ENCODE measurements around the gene LSMEM2. TPM values are rescaled to one million over a fixed set of nuclear protein-coding genes. Genes with fewer than 3 reads are reported as not detected.
A peak's percentile ranks its signal among the peaks of the same experiment; 100 is the strongest.
"Not testable (repeated sequence)": the region's sequence is repeated elsewhere in the genome, so short reads cannot be mapped to it uniquely, and the experiment has no call there.

The LSMEM2 gene
- total RNA-seq, 1 donor from 2014 or later: 29.6 TPM

GRCh38 chr3:50261505-50261904 is 17.4 kb upstream of the LSMEM2 start:
- intact Hi-C loops (cut with DNase I): no loop called here
- DNase-seq (no peak), ATAC-seq (ENCODE audit: poor library complexity) (no peak)

- intact Hi-C loops (cut with DNase I); ATAC-seq (ENCODE audit: poor library complexity); DNase-seq: not testable (repeated sequence)
Observed at GRCh38 chr3:50262200-50262599, 16.7 kb upstream of the LSMEM2 start.

- ATAC-seq (ENCODE audit: poor library complexity): no peak
- intact Hi-C loops (cut with DNase I): no loop called here
- no peak for DNase-seq
Observed at GRCh38 chr3:50262778-50263177, 16.1 kb upstream of the LSMEM2 start.

GRCh38 chr3:50263478-50264382 is 15.2 kb upstream of the LSMEM2 start:
- ATAC-seq (ENCODE audit: poor library complexity) (no peak), DNase-seq (no peak)
- intact Hi-C loops (cut with DNase I): no loop called here

GRCh38 chr3:50264383-50264963 is 14.4 kb upstream of the LSMEM2 start:
- intact Hi-C loops (cut with DNase I): no loop called here
- DNase-seq: peak; percentile 82
- ATAC-seq (ENCODE audit: poor library complexity): peak; percentile 13

- ATAC-seq (ENCODE audit: poor library complexity): no peak
- intact Hi-C loops (cut with DNase I): no loop called here
- no peak for DNase-seq
Observed at GRCh38 chr3:50264964-50265485, 13.9 kb upstream of the LSMEM2 start.

GRCh38 chr3:50265571-50265970 is 13.3 kb upstream of the LSMEM2 start:
- DNase-seq: no peak
- ATAC-seq (ENCODE audit: poor library complexity): no peak
- intact Hi-C loops (cut with DNase I): no loop called here

GRCh38 chr3:50266017-50266416 is 12.9 kb upstream of the LSMEM2 start:
- intact Hi-C loops (cut with DNase I): no loop called here
- DNase-seq (no peak), ATAC-seq (ENCODE audit: poor library complexity) (no peak)

- DNase-seq: no peak
- ATAC-seq (ENCODE audit: poor library complexity): no peak
- intact Hi-C loops (cut with DNase I): no loop called here
Observed at GRCh38 chr3:50266836-50267235, 12.1 kb upstream of the LSMEM2 start.

GRCh38 chr3:50267280-50267913 is 11.5 kb upstream of the LSMEM2 start:
- intact Hi-C loops (cut with DNase I): no loop called here
- peak; percentile 72 for ATAC-seq (ENCODE audit: poor library complexity)
- peak; percentile 87 for DNase-seq

- DNase-seq (no peak), ATAC-seq (ENCODE audit: poor library complexity) (no peak)
- intact Hi-C loops (cut with DNase I): no loop called here
Observed at GRCh38 chr3:50268276-50268675, 10.6 kb upstream of the LSMEM2 start.

GRCh38 chr3:50268703-50269451 is 10.0 kb upstream of the LSMEM2 start, which contains the start of gene SEMA3B:
Gene SEMA3B (plus strand): TSS chr3:50269147. CDS start chr3:50269241, 94 bp downstream.
- peak; percentile 34 for ATAC-seq (ENCODE audit: poor library complexity)
- DNase-seq: peak; percentile 74
- intact Hi-C loops (cut with DNase I): no loop called here

GRCh38 chr3:50269460-50269859 is 9.4 kb upstream of the LSMEM2 start:
- DNase-seq (no peak), ATAC-seq (ENCODE audit: poor library complexity) (no peak)
- intact Hi-C loops (cut with DNase I): no loop called here

GRCh38 chr3:50269977-50270413 is 8.9 kb upstream of the LSMEM2 start:
- intact Hi-C loops (cut with DNase I): loop anchor here (2.0 to 5.0 kb wide), 2 partner anchors 39 to 52 kb away; partner anchors contain the start of gene HYAL2
- DNase-seq (no peak), ATAC-seq (ENCODE audit: poor library complexity) (no peak)

GRCh38 chr3:50270422-50271224 is 8.3 kb upstream of the LSMEM2 start:
- intact Hi-C loops (cut with DNase I): loop anchor here (2.0 to 5.0 kb wide), 2 partner anchors 40 to 52 kb away; partner anchors contain the start of gene HYAL2
- ATAC-seq (ENCODE audit: poor library complexity): no peak
- DNase-seq: no peak

- DNase-seq: no peak
- no peak for ATAC-seq (ENCODE audit: poor library complexity)
- intact Hi-C loops (cut with DNase I): loop anchor here (2.0 to 5.0 kb wide), 2 partner anchors 41 to 51 kb away; partner anchors contain the start of gene HYAL2
Observed at GRCh38 chr3:50271314-50271936, 7.5 kb upstream of the LSMEM2 start.

GRCh38 chr3:50272538-50272910 is 6.4 kb upstream of the LSMEM2 start:
- intact Hi-C loops (cut with DNase I): loop anchor here (2.0 to 5.0 kb wide), 2 partner anchors 50 to 80 kb away; partner anchors contain the start of gene HYAL2
- DNase-seq; ATAC-seq (ENCODE audit: poor library complexity): not testable (repeated sequence)

All from Right ventricle myocardium superior (tissue), 1 donor.